ENCODE data around the gene HOGA1. TPM values are rescaled to one million over a fixed set of nuclear protein-coding genes. Genes with fewer than 3 reads are reported as not detected.

Gene HOGA1
- total and polyA plus RNA-seq, 2 of the 13 experiments (the other 11 are each of a cell fraction or from before 2014, with no cell fraction given): 7.6 to 19.5 TPM

DNA sequence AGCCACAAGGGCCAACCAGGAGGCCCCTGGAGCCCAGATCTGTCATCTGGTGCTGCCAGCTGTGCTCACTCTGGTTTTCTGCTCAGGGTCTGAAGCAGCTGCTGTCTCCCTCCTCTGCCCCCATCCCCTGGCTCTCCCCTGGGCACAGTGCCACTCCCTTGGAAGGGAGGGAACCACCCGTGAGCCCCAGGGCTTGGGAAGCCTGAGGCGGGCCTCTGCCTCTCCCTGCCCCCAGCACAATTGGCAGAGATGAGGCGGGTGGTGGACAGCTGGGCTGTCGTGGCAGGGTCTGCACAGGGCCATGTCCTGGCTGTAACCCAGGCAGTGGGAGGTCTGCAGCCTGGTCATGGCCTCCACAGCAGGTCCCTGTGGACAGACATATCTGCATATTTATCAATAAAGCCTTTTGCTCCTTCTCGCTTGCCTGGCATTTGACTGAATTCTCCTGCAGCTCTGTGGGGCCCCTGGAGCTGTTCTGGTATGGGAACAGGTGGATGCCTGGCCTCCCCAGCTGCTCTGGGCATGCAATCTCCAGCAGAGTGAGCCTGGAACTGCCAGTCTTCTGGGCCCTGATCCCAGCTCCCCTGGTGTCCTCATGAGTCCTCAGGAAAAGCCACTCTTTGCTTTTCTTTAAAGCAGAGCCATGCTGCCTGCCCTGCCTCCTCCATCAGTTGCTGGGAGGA lies 13.3 kb upstream of the HOGA1 start (continued):
- TF ChIP-seq TFDP1 (CRISPR knock-in tag; IDR thresholded peaks at IDR 0.05; ENCODE audit: borderline replicate concordance): no peak
- TF ChIP-seq STAG1 (CRISPR knock-in tag; IDR thresholded peaks at IDR 0.05): no peak
- TF ChIP-seq SRF (IDR thresholded peaks at IDR 0.05; ENCODE audit: low read depth, low read length): no peak

- Histone ChIP-seq H3K4me3 (replicated peaks in 1 of 3; ENCODE audit: insufficient read depth in 1 of 3, low read depth in 2 of 3, low read length in 3 of 3) (no peak overlapping the region), H3K79me2 (ENCODE audit: insufficient read depth, low read length) (no peaks in the 10 kb centered on the region), H4K20me1 (ENCODE audit: insufficient read depth, low read length) (no peaks in the 10 kb centered on the region), H3K36me3 (replicated peaks in 1 of 2; ENCODE audit: control insufficient read depth in 1 of 2, insufficient read depth in 2 of 2, low read length in 2 of 2) (peaks cover 3 to 8% of the 10 kb centered on the region in 2 experiments; a peak in 3 of 5 replicates), H2AFZ (ENCODE audit: low read length) (no peak overlapping the region), H3K4me1 (ENCODE audit: insufficient read depth, low read length) (peaks cover 17% of the 10 kb centered on the region), H3K4me2 (ENCODE audit: low read depth, low read length) (no peak overlapping the region), H3K27ac (ENCODE audit: extremely low read length, insufficient read depth, low read length) (no peak overlapping the region), H3K9me3 (ENCODE audit: low read length) (no peaks in the 10 kb centered on the region), H3K9ac (ENCODE audit: insufficient read depth, low read depth, low read length) (no peak overlapping the region), H3K27me3 (ENCODE audit: control insufficient read depth in 1 of 2, insufficient read depth in 2 of 2, low read length in 2 of 2) (no peaks in the 10 kb centered on the region)
- intact Hi-C loops (cut with micrococcal nuclease; ENCODE audit: unreplicated experiment): loop anchor here (1.0 kb wide), 1 partner anchor 41 kb away; no protein-coding TSS in a partner anchor
- DNase-seq (ENCODE audit: low spot score) (no peak), FAIRE-seq (no peak), ATAC-seq (no peak)
- TF ChIP-seq ZFX (CRISPR knock-in tag; IDR thresholded peaks at IDR 0.05; ENCODE audit: low read depth): no peak
- TF ChIP-seq REXO4 (CRISPR knock-in tag; IDR thresholded peaks at IDR 0.05; ENCODE audit: borderline replicate concordance): no peak
- TF ChIP-seq NR2F2 (IDR thresholded peaks at IDR 0.05; ENCODE audit: borderline replicate concordance, low read depth): no peak
- no peak for TF ChIP-seq GZF1 (CRISPR knock-in tag; IDR thresholded peaks at IDR 0.05)
- TF ChIP-seq BCL3 (CRISPR knock-in tag; IDR thresholded peaks at IDR 0.05): no peak
- no peak for TF ChIP-seq ATF5 (CRISPR knock-in tag; IDR thresholded peaks at IDR 0.05; ENCODE audit: low read depth)
- TF ChIP-seq TEAD3 (CRISPR knock-in tag; optimal IDR thresholded peaks at IDR 0.05; ENCODE audit: borderline replicate concordance): no peak
- BruUV-seq (replicated peaks): no TSS peak
- ChIA-PET CTCF (ENCODE audit: low intra/inter-chr PET ratio, low total read pairs) (interaction anchor here (0.9 to 2.7 kb wide), 3 partner anchors 38 to 160 kb away, joined by 3 to 46 read pairs (median 7); no protein-coding TSS in a partner anchor), POLR2A (interaction anchor here (1.2 to 2.1 kb wide), 3 partner anchors 13 to 104 kb away, joined by 3 to 10 read pairs (median 8); partner anchors contain the start of genes HOGA1 and PI4K2A)
- 90% methylated on average over 3 of the region's 3 CpGs for WGBS (ENCODE audit: low lambda C conversion rate)
- in situ Hi-C loops (cut with HindIII; ENCODE audit: extremely low pct_ligation_motif_present, low pct_unique_long_range_greater_than_20kb): loop anchor here (5.0 kb wide), 1 partner anchor 41 kb away; no protein-coding TSS in a partner anchor
Observed at GRCh38 chr10:97571622-97572021, 12.6 kb upstream of the HOGA1 start.

Measured in HepG2 (cell line).